Renal pelvis (tissue), 4 donors: Measurements from ENCODE around the gene CENPL. TPM values are rescaled to one million over a fixed set of nuclear protein-coding genes. Genes with fewer than 3 reads are reported as not detected.
"Not testable (repeated sequence)": the region's sequence is repeated elsewhere in the genome, so short reads cannot be mapped to it uniquely, and the experiment has no call there.

Source experiments
- DNase-seq: peaks from one replicate; pipeline ENCODE4 v3.0.0-alpha.2; 2013
- polyA plus RNA-seq, 3 donors: library from polyadenylated mRNA; unstranded; fragments of 120-200 nt; gene quantifications; one replicate each; pipeline ENCODE4 v1.2.1, GENCODE V29; 2013; ENCODE audit not compliant: insufficient read length in 3 of 3

CENPL gene
- polyA plus RNA-seq, 3 donors = 9.9 to 12.6 (median 11.3) TPM

DNA sequence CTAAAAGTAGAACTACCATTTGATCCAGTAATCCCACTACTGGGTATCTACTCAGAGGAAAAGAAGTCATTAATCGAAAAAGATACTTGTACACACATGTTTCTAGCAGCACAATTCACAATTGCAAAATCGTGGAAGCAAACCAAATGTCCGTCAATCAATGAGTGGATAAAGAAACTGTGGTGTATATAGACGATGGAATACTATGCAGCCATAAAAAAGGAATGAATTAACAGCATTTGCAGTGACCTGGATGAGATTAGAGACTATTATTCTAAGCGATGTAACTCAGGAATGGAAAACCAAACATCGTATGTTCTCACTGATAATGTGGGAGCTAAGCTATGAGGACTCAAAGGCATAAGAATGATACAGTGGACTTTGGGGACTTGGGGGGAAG is 60.4 kb downstream of the CENPL start:
- DNase-seq = not testable (repeated sequence)

GRCh38 chr1:173758980-173759379 is 65.7 kb downstream of the CENPL start:
- no peak for DNase-seq

DNA sequence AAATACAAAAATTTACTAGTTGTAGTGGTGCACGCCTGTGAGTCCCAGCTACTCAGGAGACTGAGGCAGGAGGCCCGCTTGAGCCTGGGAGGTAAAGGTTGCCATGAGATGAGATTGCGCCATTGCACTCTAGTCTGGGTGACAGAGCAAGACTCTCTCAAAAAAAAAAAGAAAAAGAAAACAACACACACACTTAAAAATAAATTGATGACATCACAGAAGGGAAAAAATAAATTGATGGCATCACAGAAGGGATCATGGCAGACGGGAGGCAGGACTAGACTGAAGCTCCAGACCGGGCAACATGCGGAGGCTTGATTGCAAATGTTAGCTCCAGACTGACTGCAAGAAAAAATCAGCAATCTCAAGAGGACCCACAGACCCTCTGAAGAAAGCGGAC is 66.6 kb downstream of the CENPL start:
- no peak for DNase-seq

GRCh38 chr1:173757666-173758065 is 67.0 kb downstream of the CENPL start:
- DNase-seq = no peak

DNA sequence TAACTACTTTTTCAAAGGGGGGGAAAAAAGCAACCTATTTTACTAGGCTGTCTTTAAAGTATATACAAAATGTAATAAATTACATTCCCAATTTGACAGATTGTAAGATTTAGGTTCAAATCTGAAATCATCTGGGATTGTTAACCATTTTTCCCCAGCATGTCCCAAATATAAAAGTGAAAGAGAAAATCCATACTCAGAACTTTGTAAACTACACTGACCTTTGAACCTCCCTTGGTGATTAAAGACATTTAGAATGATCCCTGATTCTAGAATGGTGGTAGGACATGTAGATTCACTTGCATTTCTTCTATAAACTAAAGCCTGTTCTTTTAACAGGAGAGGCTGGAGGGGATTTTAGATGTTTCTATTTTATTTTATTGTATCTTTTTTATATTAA is 70.9 kb downstream of the CENPL start:
- no peak for DNase-seq

Other genes starting within 250 kb of the CENPL start
- under 1 TPM; 0.04 to 0.20 (median 0.10) TPM for gene SLC9C2, start 221.8 kb downstream of the CENPL start, polyA plus RNA-seq
- not detected for gene TEX50, start 189.5 kb downstream of the CENPL start, polyA plus RNA-seq
- 1 to 10 TPM; 4.2 to 5.8 (median 4.4) TPM for gene ANKRD45, start 155.0 kb downstream of the CENPL start, polyA plus RNA-seq
- gene KLHL20, start 109.9 kb downstream of the CENPL start, polyA plus RNA-seq = 10 to 100 TPM; 20.4 to 21.5 (median 21.3) TPM
- 10 to 100 TPM; 23.5 to 27.4 (median 27.2) TPM for gene DARS2, start 210 bp downstream of the CENPL start, polyA plus RNA-seq
- 100 to 1,000 TPM; 514 to 715 (median 568) TPM for gene GAS5, start 43.1 kb upstream of the CENPL start, polyA plus RNA-seq
- 10 to 100 TPM in 2 of 3 donors, 1 to 10 TPM in 1; 6.2 to 13.7 (median 13.2) TPM for gene ZBTB37, start 43.5 kb upstream of the CENPL start, polyA plus RNA-seq
- under 1 TPM in 2 of 3 donors, not detected in 1; 0.75 to 0.84 TPM for gene SERPINC1, start 92.4 kb upstream of the CENPL start, polyA plus RNA-seq
- 10 to 100 TPM; 10.8 to 15.3 (median 13.5) TPM for gene RC3H1, start 197.5 kb upstream of the CENPL start, polyA plus RNA-seq